Stimulated activated CD4-positive, alpha-beta T cell treated with anti-CD3 and anti-CD28 coated beads, Interleukin-2, amount 100 ng/mL, for 24 hours (primary cell): ENCODE data around the gene LRRC4C.

Experiments
- DNase-seq, 2 donors: peaks; one replicate each; pipeline ENCODE4 v3.0.0-alpha.2; 2020

LRRC4C gene

DNA sequence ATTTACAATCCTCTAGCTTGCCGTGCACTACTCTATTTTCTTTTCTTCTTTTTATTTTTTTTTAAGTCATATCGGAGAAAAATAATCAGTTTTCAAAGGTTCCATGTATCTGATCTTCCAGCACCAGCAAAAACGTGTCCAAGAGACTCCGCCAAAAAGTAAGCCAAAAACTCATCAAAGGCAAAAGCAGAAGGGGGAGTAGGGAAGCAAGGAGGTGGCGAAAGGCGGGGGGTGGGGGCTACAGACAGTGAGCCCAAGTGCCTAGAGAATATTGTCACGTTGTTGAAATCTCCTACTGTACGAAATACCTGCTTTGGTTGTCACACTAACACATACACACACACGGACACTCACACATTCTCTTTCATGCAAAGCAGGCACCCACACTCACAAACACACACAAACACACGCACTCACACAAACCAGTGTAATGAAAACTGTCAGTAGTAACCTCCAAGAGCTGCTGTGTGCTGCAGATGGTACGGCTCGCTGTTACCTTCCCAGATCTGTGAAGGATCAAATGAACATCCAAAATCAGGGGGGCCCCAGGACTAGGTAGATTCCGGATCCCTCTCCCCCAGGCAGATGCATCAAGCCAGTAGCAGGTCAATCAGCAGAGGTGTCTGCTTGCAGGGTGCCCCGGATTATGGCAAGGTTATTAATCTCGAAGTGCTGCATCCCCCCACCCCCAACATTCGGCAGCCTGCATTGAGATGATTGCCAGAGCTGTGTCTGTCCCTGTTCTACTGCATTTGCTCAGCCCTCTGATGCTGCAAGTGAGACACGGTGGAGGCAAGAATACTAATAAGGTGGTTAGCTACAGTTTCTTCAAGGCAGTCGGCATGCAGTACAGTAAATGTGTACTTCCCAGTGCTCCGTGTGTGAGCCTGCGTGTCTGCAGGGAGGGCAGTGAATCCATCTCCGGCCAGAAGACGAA is at the start of gene LRRC4C:
LRRC4C (minus strand) TSS at position 188 of the 937 bp plus-strand sequence.
- DNase-seq = no peak

GRCh38 chr11:41508121-41508520 is 48.7 kb upstream of the LRRC4C start:
- DNase-seq = no peak

DNA sequence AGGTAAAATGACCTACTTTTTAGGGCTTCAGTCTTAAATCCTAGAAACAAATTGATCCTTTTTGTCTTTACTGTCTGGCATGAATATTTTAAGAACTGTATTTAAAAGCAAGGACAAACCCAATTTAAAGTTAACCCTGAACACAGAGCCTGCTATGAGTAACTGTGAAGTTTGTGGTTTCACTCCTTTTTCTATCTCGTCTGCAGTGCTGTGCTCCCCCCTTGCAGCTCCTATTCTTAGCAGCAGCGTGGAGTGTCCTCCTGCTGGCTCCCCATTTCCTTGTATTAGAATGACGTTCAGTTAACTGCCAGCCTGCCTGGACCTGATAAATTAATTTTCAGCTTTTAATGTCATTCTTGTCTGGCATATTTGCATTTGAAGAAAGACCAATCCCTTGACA is 40.0 kb upstream of the LRRC4C start:
- no peak for DNase-seq

- no peak for DNase-seq
Observed at GRCh38 chr11:41498726-41499125, 39.3 kb upstream of the LRRC4C start.

GRCh38 chr11:41497974-41498373 is 38.5 kb upstream of the LRRC4C start:
- no peak for DNase-seq

GRCh38 chr11:41494716-41495115 is 35.3 kb upstream of the LRRC4C start:
- no peak for DNase-seq

DNA sequence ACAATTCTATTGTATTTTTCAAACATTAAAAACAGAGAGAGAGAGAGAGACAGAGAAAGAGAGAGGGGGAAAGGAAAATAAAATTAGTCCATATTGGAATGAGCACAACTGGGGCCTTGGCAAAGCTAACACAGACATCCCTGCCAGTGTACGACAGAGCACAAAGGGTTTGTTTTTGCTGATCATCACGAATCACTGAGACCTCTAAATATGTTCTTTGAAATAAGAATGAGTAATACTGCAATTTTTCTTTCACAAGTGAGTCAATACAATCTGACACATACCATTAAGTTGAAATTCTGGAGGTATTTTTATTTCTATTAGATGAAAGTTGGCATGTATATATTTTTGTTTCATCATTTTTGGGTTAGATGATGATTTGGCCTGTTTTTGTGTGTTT is 27.0 kb upstream of the LRRC4C start:
- DNase-seq = no peak

- no peak for DNase-seq
Observed at GRCh38 chr11:41483956-41484355, 24.5 kb upstream of the LRRC4C start.

- DNase-seq = no peak
Observed at GRCh38 chr11:41479179-41479578, 19.7 kb upstream of the LRRC4C start.

DNA sequence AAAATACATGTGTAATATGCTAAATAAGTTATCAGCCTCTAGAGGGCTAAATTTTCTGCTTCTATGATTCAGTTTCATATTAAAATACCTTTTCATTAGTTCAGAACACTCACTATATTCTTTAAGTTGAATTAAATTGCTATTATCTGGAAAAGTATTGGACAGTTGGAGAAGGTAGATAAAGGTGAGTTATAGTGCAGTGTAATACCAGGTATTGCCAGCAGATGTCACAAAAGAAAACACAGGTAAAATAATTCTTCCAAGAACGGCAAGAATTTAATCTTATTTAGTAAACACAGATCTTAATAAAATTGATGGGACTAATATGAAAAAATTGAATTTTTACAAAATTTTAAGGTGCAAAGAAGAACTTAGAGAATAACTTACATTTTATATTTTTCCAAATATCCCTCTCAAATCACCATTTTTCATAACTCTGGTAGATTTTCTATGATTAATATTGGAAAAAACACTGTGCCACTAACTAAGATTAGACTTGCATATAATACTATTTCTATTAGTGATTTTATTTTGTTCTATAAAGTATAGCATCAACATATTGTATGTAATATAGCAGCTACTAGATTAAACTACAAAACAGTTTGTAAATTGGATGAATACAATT is 1.7 kb upstream of the LRRC4C start:
- no peak for DNase-seq

- DNase-seq = no peak
Observed at GRCh38 chr11:41458641-41459040, 811 bp downstream of the LRRC4C start.

DNA sequence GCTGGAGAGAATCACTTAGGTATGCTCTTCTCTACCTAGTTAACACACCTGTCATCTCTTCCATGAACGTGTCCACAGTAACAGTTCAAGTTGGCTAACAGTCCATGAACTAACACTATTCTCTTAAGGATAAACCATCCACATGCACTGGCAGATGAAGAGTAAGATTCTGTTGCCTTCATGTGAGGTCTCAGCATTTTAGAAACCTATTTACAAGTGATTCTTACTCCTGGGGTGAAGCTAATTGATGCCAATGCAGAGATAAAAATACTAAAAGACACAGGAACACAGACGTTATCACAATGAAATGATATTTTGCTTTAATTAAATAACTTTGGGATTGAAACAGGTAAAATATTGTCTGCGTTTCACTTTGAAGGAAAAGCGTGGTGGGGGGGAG is 1.3 kb downstream of the LRRC4C start:
- no peak for DNase-seq

GRCh38 chr11:41457216-41458014 is 2.0 kb downstream of the LRRC4C start:
- DNase-seq = no peak

DNA sequence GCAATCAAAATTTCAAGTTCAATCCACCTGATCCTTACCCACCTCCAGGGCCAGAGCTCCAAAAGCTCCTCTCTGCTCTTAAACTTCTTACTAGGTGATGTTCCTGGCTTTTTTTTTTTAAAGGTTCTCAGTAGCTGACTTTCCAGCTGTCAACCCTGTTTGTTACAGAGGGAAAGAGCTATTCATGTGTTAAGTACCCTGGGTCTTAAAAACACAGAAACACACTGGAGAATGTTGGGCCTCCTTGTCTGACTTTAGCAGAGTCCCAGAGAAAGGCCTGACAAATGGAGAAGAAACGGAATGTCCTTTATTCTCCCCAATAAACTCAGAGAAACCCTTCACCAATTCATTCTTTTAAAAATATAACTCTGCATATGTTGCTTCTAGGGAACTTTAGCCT is 3.2 kb downstream of the LRRC4C start:
- no peak for DNase-seq

DNA sequence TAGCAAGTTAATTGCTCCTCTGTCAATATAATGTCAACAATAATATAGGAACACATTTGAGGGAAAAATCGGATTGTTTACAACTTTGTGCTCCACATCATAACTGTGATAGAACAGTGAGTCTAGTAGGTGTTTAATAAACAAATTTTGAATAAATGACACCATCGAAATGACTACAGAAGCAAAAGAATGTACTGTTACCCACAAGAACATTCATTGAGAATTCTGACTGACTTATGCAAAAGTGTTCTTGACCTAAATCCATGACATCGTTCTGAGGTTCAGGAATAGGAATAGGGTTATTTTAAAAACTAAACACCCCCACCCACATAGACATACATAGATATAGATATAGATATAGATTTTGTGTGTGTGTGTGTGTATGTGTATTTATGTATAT is 8.4 kb downstream of the LRRC4C start:
- DNase-seq = no peak

- no peak for DNase-seq
Observed at GRCh38 chr11:41449483-41450050, 9.9 kb downstream of the LRRC4C start.

DNA sequence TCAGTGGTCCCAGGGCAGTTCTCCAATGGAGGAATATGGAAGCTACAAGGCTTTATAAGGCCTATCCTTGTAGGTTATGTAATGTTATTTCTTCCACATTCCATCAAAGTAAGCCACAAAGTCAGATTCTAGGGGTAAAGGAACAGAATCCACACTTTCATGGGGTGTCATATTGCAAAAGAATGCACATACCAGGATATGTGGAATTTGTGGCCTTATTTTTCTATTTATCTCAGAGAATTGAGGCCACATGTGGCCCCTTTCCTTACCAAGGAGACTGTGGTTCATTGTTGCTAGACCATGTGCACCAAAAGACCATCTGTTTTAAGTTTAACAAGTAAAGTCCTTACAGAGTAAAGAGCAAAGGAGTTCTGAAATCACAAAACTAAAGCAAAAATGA is 12.9 kb downstream of the LRRC4C start:
- no peak for DNase-seq

DNA sequence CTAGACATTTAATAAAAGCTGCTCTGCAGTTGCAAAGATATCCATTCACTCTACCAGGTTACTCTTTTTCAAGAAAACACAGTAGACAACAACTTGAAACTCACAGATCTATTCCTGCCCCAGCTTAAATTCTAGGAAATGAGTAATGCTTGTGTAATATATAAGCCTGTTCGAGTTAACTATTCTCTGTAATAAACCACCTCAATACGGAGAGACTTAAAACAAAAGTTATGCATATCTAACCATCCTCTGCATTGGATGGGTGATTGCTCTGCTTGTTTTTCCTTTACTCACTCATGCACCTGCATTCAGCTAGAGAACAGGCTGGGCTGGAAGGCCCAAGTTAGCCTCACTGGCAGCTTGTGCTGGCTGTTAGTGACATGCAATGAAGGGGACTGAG is 13.3 kb downstream of the LRRC4C start:
- no peak for DNase-seq

GRCh38 chr11:41437006-41437490 is 22.4 kb downstream of the LRRC4C start:
- DNase-seq = no peak

- no peak for DNase-seq
Observed at GRCh38 chr11:41435531-41435930, 23.9 kb downstream of the LRRC4C start.

GRCh38 chr11:41431784-41432183 is 27.7 kb downstream of the LRRC4C start:
- no peak for DNase-seq

- DNase-seq = no peak
Observed at GRCh38 chr11:41419901-41420300, 39.6 kb downstream of the LRRC4C start.
